GM12873 (cell line): Measurements from ENCODE around the gene SMC2.

Experiments used
- TF ChIP-seq, protein P1 (sequence below): IDR thresholded peaks from 2 replicates; pipeline ENCODE4 v1.5.1; 2012; ENCODE audit warnings: low read depth, mild to moderate bottlenecking, moderate library complexity, low read length, control low read depth; ENCODE audit not compliant: insufficient read depth; ENCODE audit errors: missing control alignments

SMC2 gene

DNA sequence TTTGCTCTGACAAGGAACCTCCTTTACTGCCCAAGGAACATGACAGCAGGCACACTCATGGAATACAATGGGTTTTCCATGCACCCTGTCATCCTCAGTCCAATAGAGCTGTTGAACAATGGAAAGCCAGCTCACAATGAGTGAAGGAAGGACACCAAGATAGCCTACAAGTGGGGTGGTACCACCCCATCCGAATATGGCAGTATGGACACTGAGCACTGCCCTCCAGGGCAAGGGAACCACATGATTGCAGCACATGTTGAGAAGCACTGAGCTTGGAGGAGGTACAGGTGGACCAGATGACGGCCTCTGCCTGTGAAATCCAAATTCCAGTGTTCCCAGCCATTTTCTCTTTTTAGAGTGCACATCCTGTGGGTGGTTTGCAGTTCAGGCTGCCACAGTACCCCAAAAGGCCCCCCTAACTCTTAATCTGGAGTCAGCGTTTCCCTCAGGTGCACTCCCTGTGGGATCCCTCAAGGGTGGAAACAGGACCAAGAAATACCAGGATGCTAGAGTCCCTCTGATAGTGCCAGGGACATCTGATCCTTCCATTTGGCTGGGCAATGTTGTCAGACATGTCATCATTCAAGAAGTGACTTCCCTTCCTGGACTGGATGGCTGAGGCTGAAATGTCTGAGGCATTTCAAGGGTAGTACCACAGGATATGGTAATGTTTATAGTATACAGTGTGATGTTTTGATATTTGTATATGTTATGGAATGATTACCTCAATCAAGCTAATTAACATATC is 48.9 kb downstream of the SMC2 start:
- TF ChIP-seq, protein P1, sequence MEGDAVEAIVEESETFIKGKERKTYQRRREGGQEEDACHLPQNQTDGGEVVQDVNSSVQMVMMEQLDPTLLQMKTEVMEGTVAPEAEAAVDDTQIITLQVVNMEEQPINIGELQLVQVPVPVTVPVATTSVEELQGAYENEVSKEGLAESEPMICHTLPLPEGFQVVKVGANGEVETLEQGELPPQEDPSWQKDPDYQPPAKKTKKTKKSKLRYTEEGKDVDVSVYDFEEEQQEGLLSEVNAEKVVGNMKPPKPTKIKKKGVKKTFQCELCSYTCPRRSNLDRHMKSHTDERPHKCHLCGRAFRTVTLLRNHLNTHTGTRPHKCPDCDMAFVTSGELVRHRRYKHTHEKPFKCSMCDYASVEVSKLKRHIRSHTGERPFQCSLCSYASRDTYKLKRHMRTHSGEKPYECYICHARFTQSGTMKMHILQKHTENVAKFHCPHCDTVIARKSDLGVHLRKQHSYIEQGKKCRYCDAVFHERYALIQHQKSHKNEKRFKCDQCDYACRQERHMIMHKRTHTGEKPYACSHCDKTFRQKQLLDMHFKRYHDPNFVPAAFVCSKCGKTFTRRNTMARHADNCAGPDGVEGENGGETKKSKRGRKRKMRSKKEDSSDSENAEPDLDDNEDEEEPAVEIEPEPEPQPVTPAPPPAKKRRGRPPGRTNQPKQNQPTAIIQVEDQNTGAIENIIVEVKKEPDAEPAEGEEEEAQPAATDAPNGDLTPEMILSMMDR = no peak

DNA sequence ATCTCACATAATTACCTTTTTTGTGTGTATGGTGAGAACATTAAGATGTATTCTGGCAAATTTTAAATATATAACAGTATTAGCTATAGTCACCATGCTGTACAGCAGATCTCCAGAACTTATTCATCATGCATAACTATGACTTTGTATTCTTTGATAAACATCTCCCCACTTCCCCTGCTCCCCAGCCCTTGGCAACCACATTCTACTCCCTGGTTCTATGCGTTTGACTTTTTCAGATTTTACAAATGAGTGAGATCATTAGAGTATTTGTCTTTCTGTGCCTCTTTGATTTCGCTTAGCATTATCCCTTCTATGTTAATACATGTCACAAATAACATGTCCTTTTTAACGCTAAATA is 49.4 kb downstream of the SMC2 start:
- TF ChIP-seq, protein P1 = no peak

DNA sequence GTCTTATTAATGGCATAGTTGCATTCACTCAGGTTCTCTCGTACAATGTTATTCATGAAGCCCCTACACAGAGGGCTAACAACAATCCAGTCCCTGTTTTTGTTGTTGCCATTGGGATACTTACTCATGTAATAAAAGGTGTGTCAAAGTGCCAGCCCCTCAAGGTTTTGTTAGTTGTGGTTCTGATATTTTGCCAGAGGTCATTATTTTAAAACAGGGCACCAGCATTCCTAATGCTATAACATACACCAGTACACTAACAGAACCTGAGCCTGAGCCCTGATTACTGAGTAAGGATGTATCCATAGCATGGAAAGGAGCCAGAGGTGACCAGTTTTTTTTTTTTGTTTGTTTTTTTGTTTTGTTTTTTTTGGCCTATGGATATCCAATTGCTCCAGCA is 50.2 kb downstream of the SMC2 start:
- TF ChIP-seq, protein P1 = no peak

DNA sequence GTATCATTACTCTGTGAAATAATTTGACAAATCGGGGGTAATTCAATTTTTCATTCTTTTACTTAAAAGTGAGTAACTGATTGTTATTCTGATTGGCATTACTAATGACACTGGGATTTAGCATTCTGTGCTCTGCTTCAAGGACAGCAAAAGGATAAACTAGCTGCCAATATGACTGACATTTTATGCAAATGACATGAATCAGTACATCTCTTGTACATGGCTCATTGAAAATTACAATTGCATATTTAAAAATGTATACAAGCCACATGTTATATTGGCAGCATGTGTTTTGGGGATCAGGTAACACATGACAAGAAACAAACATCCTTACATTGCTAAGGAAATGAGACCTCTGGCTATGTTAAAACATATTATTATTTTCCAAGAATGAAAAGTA is 79.0 kb downstream of the SMC2 start:
- TF ChIP-seq, protein P1 = no peak

DNA sequence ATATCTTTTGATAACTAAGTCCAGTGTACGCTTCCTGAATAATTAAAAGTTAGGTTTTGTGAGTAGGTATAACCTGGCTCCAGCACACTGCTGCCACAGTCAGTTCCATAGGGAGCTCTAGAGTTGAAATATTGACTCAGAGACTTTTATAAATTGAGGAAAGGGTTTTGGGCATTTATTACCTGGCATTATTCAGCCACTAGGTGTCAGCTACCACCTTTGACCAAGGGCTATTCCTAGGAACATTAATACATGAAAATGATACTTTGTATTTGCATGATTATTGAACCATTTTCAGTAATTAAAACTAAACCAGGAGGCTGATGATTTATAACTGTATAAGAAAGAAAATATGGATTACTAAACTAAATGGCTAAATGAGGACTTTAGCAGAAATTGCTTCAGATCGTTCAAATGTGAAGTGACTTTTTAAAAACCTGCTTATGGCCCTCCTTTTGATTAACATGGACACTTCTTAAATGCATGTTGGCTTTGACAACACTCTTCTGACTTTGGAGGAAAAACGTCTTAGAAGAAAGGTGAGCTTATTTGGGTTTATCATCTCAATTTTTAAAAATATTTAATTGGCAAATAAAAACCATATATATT is 83.0 kb downstream of the SMC2 start:
- TF ChIP-seq, protein P1 = peak; percentile 51

DNA sequence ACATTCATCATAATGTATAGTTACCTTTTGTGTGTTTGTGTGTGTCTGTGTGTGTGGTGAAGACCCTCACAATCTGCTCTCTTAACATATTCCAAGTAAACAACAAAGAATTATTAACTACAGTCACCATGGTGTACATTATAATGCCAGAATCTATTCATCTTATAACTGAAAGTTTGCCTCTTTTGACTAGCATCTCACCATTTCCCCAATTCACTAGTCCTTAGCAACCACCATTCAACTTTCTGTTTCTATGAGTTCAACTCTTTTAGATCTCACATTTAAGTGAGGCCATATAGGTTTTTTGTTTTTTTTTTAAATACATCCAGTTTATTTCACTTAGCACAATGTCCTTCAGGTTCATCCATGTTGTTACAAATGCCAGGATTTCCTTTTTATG is 83.6 kb downstream of the SMC2 start:
- TF ChIP-seq, protein P1 = no peak
